KMS-11 (cell line): Measurements from ENCODE around the gene MICAL3.

Source experiments
- H2AFZ ChIP-seq: fragments of 200-600 bp; sonication (generic); 2 replicates; pipeline ENCODE4 v1.6.1; 2016; ENCODE audit warnings: antibody characterized with exemption, mixed run types, low read depth
- H3K27ac ChIP-seq: fragments of 200-600 bp; sonication (generic); 2 replicates; pipeline ENCODE4 v1.6.1; 2016; ENCODE audit warnings: mild to moderate bottlenecking, mixed run types
- H3K27me3 ChIP-seq: fragments of 200-600 bp; sonication (generic); 2 replicates; pipeline ENCODE4 v1.6.1; 2017; ENCODE audit warnings: mild to moderate bottlenecking, low read depth, mixed run types, moderate library complexity; ENCODE audit not compliant: insufficient read depth
- H3K36me3 ChIP-seq: fragments of 200-600 bp; sonication (generic); 2 replicates; pipeline ENCODE4 v1.6.1; 2017; ENCODE audit warnings: mild to moderate bottlenecking, mixed run types; ENCODE audit not compliant: insufficient read depth
- H3K4me1 ChIP-seq: fragments of 200-600 bp; sonication (generic); 2 replicates; pipeline ENCODE4 v1.6.1; 2016; ENCODE audit warnings: mild to moderate bottlenecking, low read depth, mixed run types; ENCODE audit not compliant: poor library complexity, severe bottlenecking
- H3K4me2 ChIP-seq: fragments of 200-600 bp; sonication (generic); 2 replicates; pipeline ENCODE4 v1.7.0; 2016; ENCODE audit warnings: mild to moderate bottlenecking, mixed run types
- H3K4me3 ChIP-seq: fragments of 200-600 bp; sonication (generic); IDR thresholded peaks from 2 replicates; pipeline ENCODE4 v1.6.1; 2017; ENCODE audit warnings: low read depth, low read length, mixed read lengths; ENCODE audit not compliant: insufficient read depth
- H3K79me2 ChIP-seq: fragments of 200-600 bp; sonication (generic); 2 replicates; pipeline ENCODE4 v1.6.1; 2016; ENCODE audit warnings: low read depth, mixed run types; ENCODE audit not compliant: insufficient read depth
- H3K9ac ChIP-seq: fragments of 200-600 bp; sonication (generic); 2 replicates; pipeline ENCODE4 v1.6.1; 2016; ENCODE audit warnings: mild to moderate bottlenecking, mixed run types
- H4K20me1 ChIP-seq: fragments of 200-600 bp; sonication (generic); 2 replicates; pipeline ENCODE4 v1.6.1; 2016; ENCODE audit warnings: mild to moderate bottlenecking, mixed run types; ENCODE audit not compliant: insufficient read depth
- CTCF ChIP-seq: fragments of 200-600 bp; sonication (generic); conservative IDR thresholded peaks from 2 replicates; pipeline ENCODE4 v1.6.1; 2017; ENCODE audit warnings: low read depth, mild to moderate bottlenecking, antibody characterized with exemption, low read length, moderate library complexity, mixed read lengths

Gene MICAL3

GRCh38 chr22:18050065-18050464 is 25.7 kb upstream of the MICAL3 start:
- H3K4me2 ChIP-seq: no peak overlapping the region
- H3K4me3 ChIP-seq: no peak overlapping the region
- H2AFZ ChIP-seq: no peak overlapping the region
- no peak overlapping the region for H3K9ac ChIP-seq
- no peak overlapping the region for H3K27ac ChIP-seq
- H3K79me2 ChIP-seq: no peaks in the 10 kb centered on the region
- H3K36me3 ChIP-seq: no peaks in the 10 kb centered on the region
- no peaks in the 10 kb centered on the region for H3K27me3 ChIP-seq
- TF ChIP-seq CTCF: no peak
- no peaks in the 10 kb centered on the region for H4K20me1 ChIP-seq
- peaks cover 12% of the 10 kb centered on the region for H3K4me1 ChIP-seq

- Histone ChIP-seq H4K20me1 (no peaks in the 10 kb centered on the region), H3K4me2 (no peak overlapping the region), H3K4me3 (no peak overlapping the region)
Measured at GRCh38 chr22:18048441-18048898, 24.1 kb upstream of the MICAL3 start.

GRCh38 chr22:18048041-18048440 is 23.7 kb upstream of the MICAL3 start:
- no peak overlapping the region for H3K9ac ChIP-seq
- H3K27ac ChIP-seq: no peak overlapping the region
- no peaks in the 10 kb centered on the region for H4K20me1 ChIP-seq
- H3K4me3 ChIP-seq: no peak overlapping the region
- H3K27me3 ChIP-seq: no peaks in the 10 kb centered on the region
- no peak overlapping the region for H3K4me2 ChIP-seq
- TF ChIP-seq CTCF: no peak
- no peaks in the 10 kb centered on the region for H3K4me1 ChIP-seq
- no peaks in the 10 kb centered on the region for H3K79me2 ChIP-seq
- no peaks in the 10 kb centered on the region for H3K36me3 ChIP-seq
- H2AFZ ChIP-seq: no peak overlapping the region

More at GRCh38 chr22:18048441-18048898, 24.1 kb upstream of the MICAL3 start:
- Histone ChIP-seq H3K27ac (no peak overlapping the region), H3K4me1 (no peaks in the 10 kb centered on the region), H2AFZ (no peak overlapping the region), H3K27me3 (no peaks in the 10 kb centered on the region), H3K79me2 (no peaks in the 10 kb centered on the region), H3K36me3 (no peaks in the 10 kb centered on the region), H3K9ac (no peak overlapping the region)
- no peak for TF ChIP-seq CTCF

GRCh38 chr22:18045794-18046193 is 21.4 kb upstream of the MICAL3 start:
- Histone ChIP-seq H3K4me3 (no peak overlapping the region), H3K27ac (no peak overlapping the region), H2AFZ (no peak overlapping the region), H3K36me3 (no peaks in the 10 kb centered on the region), H3K27me3 (no peaks in the 10 kb centered on the region), H3K4me2 (no peak overlapping the region), H3K4me1 (no peaks in the 10 kb centered on the region), H3K79me2 (no peaks in the 10 kb centered on the region), H3K9ac (no peak overlapping the region), H4K20me1 (no peaks in the 10 kb centered on the region)
- TF ChIP-seq CTCF: no peak
